Coronary artery (tissue), 2 donors: ENCODE results near the gene CDK3.

Experiments used
- DNase-seq: peaks from one replicate; pipeline ENCODE4 v3.0.0-alpha.2; 2017; ENCODE audit warnings: low spot score
- H3K27ac ChIP-seq, 2 donors: fragments of 200-600 bp; sonication (generic); one replicate each; pipeline ENCODE4 v1.5.1; 2016 to 2019
- H3K4me3 ChIP-seq: fragments of 200-600 bp; sonication (generic); 2 replicates; pipeline ENCODE4 v1.5.1; 2016; ENCODE audit warnings: mild to moderate bottlenecking, moderate library complexity
- TF ChIP-seq, protein P1 (sequence below): fragments of 200-600 bp; sonication (generic); IDR thresholded peaks from one replicate; pipeline ENCODE4 v1.5.1; 2019; ENCODE audit warnings: antibody characterized with exemption

Gene CDK3

DNA sequence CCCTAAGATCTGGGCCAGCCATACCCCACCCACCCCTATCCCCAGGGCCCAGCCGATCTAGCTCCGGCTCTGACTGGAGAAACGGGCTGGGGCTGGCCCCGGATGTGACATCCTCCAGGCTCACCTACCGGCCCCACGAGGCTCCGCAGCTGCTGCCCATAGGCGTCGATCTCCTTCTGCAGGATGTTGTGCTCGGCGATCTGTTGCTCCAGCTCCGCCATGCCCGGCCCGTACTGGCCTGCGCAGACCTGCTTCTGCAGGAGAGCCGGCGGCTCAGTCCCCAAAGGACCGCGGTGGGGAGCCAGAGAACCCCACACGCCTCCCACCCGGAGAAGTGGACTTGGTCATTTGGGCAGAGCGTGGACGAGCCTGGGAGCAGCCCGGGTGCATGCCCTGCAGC lies 21.6 kb downstream of the CDK3 start:
- no peak overlapping the region for H3K4me3 ChIP-seq
- TF ChIP-seq, protein P1, sequence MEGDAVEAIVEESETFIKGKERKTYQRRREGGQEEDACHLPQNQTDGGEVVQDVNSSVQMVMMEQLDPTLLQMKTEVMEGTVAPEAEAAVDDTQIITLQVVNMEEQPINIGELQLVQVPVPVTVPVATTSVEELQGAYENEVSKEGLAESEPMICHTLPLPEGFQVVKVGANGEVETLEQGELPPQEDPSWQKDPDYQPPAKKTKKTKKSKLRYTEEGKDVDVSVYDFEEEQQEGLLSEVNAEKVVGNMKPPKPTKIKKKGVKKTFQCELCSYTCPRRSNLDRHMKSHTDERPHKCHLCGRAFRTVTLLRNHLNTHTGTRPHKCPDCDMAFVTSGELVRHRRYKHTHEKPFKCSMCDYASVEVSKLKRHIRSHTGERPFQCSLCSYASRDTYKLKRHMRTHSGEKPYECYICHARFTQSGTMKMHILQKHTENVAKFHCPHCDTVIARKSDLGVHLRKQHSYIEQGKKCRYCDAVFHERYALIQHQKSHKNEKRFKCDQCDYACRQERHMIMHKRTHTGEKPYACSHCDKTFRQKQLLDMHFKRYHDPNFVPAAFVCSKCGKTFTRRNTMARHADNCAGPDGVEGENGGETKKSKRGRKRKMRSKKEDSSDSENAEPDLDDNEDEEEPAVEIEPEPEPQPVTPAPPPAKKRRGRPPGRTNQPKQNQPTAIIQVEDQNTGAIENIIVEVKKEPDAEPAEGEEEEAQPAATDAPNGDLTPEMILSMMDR: no peak
- DNase-seq: no peak
- H3K27ac ChIP-seq: no peak overlapping the region

DNA sequence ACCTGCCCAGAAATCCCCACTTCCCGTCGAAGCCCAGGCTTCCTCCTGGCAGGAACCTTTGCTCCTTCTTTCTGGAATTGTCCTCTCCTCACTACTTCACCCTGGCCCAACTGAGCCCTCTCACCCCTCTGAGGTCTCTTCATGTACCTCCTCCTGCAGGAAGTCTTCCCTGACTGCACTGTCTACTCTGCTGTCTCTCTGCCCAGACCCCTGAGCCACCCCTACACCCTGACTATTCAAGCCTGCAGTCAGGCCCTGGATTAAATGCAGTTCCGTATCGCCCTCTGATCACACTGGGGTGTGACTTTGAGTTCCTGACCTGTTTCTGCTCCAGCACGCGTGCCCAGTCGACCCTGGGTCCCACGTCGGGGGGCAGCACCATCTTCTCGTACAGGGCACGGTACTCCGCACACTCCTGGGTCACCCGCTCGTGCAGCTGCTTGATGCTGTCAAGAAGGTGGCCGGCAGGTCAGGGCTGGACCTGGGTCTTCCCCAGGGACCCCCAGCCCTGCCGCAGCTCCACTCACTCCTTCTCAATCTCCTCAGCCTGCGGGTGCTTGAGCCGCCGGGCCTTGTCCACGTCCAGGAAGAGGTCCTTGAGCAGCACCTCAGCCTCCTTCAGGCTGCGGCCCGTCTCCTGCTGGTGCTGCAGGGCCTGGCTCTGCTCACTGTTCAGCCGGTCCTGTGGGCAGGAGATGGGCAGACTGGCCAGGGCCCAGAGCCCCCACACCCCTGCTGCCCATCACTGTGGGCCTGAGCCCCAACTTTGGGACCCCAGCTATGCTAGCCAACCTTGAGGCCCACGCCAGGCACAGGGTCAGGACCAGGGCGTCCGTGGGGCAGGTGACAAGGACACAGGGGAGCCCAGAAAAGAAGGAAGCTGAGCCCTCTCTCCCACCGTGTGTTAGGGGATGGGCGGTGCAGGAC lies 22.6 kb downstream of the CDK3 start:
- DNase-seq: no peak
- no peak overlapping the region for H3K27ac ChIP-seq
- TF ChIP-seq, protein P1: no peak
- H3K4me3 ChIP-seq: no peak overlapping the region

DNA sequence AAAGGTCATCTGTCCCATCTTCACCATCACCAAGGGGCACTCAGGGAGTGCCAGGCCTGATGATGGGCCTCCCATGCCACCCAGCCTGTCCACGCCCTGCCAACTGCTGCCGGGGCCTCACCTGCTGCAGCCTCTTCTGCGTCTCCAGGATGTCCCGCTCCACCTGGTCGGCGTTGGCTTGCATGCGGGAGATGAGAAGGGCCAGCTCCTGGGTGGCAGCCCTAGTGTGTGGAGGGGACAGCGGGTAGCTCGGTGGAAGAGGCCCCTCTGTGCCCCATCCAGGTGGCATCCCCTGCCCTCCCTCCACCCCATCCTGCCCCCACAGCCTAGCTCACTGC lies 23.2 kb downstream of the CDK3 start:
- Histone ChIP-seq H3K4me3 (no peak overlapping the region), H3K27ac (no peak overlapping the region)
- TF ChIP-seq, protein P1: no peak
- no peak for DNase-seq

DNA sequence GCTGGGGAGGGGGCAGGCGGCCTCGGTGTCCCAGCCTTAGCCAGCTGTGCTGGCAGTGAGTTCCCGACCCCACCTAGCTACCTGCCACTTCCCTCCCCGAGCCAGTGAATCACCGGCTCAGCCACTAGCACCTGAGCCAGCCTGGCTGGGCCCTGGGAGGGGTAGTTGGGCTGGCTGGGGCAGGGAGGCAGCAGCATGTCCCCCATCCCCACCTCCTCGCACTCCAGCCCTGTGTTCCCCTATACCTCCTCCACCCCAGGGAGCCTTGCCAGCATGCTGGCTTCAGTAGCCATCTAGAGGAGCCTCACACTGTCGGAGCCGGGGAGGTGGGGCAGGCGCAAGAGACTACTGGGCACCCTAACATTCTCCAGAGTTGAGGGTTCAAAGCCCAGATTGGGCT lies 23.7 kb downstream of the CDK3 start:
- DNase-seq: no peak
- H3K27ac ChIP-seq: no peak overlapping the region
- H3K4me3 ChIP-seq: no peak overlapping the region
- TF ChIP-seq, protein P1: no peak

DNA sequence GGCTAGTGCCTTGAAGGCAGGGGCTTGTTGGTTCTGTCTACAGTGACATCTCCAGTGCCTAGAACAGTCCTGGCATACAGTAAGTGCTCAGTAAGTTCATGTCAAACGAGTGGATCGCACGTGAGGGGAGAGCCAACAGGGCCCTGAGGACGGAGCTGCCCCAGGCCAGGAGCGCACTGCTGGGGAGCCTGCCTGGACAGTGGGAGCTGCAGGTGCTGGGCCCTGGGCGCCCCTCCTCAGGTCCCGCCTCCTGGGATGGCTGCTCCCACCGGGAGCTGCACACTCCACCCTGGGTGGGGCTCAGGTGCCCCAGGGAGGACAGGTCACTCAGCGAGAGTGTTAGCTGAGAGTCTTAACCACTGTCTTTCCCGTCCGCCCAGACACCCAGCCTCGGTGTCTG lies 24.6 kb downstream of the CDK3 start:
- DNase-seq: no peak
- Histone ChIP-seq H3K4me3 (no peak overlapping the region), H3K27ac (no peak overlapping the region)
- TF ChIP-seq, protein P1: no peak

DNA sequence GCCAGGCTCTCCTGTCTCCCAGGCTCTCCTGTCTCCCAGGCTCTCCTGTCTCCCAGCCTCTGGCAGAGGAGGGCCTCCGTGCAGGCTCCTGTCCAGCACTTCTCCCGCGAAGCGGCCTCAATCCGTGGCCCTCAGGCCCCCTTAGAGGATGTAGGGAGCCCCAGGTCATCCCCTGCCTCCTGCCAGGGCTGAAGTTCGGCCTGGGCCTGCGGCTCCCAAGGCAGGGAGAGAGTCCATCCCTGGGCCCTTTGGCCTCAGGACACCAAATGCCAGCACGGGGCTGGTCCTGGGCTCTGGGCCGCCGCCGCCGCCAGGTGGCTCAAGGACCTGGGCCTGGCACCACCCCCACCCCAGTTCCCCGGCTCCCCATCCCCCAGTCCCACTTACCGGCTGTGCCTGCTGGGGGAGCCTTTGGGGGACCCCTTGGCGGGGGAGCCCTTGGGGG lies 26.1 kb downstream of the CDK3 start:
- TF ChIP-seq, protein P1: no peak
- no peak overlapping the region for H3K4me3 ChIP-seq
- H3K27ac ChIP-seq: no peak overlapping the region
- DNase-seq: no peak

DNA sequence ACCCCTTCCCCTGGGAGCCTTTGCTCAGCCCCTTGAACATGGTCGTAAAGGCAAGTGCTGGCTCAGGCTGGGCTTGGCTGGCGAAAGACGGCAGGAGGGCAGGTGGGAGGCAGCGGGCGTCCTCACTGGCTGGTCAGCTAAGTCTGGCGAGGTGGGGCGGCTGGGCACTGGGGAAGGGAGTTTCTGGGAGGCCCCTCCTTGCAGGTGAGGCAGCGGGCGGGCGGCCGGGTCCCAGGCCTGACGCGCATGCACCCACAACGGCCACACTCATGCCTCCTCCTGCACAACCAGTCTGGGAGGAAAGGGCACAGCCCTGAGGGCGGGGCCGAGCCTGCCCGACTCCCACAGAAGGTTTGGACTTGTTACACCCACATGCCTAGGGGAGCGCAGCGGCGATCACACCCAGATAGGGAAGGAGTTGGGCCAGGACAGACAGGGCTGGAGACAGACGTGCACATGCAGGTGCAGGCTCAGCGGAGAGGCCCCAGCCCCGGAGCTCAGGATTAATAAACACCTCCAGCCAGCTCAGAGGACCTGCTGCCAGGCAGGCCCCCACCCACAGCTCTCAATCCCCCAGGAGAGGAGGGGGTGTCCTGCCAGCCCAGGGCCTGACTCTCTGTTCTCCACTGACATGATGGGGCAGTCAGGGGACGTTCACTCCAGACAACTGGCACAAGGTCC lies 26.6 kb downstream of the CDK3 start, which contains the start of gene EVPL:
EVPL (minus strand) TSS at position 148 of the 681 bp plus-strand sequence; CDS start at position 40, 108 bp downstream.
- no peak for DNase-seq
- H3K4me3 ChIP-seq: no peak within 1 kb of the TSS
- TF ChIP-seq, protein P1: no peak
- H3K27ac ChIP-seq: no peak within 1 kb of the TSS
